Choroid plexus epithelial cell (primary cell): ENCODE results near the gene ARPIN.

Source experiments
- DNase-seq: peaks from one replicate; pipeline ENCODE4 v3.0.0-alpha.2; 2010; ENCODE audit warnings: low read depth
- H3K4me3 ChIP-seq: 2 replicates; pipeline ENCODE4 v1.5.1; 2011; ENCODE audit warnings: low read depth, mild to moderate bottlenecking, control low read depth, low read length, moderate library complexity
- CTCF ChIP-seq: conservative IDR thresholded peaks from 2 replicates; pipeline ENCODE4 v1.5.1; 2011; ENCODE audit warnings: low read depth, mild to moderate bottlenecking, control low read depth, inconsistent platforms, low read length, moderate library complexity

Gene ARPIN

GRCh38 chr15:89852342-89852995, 60.3 kb downstream of the ARPIN start:
- H3K4me3 ChIP-seq, result no peak overlapping the region
- no peak for DNase-seq
- no peak for TF ChIP-seq CTCF

GRCh38 chr15:89851673-89852341, 60.9 kb downstream of the ARPIN start:
- DNase-seq, result no peak
- no peak for TF ChIP-seq CTCF
- no peak overlapping the region for H3K4me3 ChIP-seq

GRCh38 chr15:89848970-89849292, 63.8 kb downstream of the ARPIN start:
- DNase-seq, result no peak
- H3K4me3 ChIP-seq, result no peak overlapping the region
- no peak for TF ChIP-seq CTCF

GRCh38 chr15:89847101-89847500, 65.7 kb downstream of the ARPIN start:
- DNase-seq, result no peak
- H3K4me3 ChIP-seq, result no peak overlapping the region
- no peak for TF ChIP-seq CTCF

- no peak overlapping the region for H3K4me3 ChIP-seq
- no peak for TF ChIP-seq CTCF
- DNase-seq, result peak; percentile 97
These were observed 67.4 kb downstream of the ARPIN start for GRCh38 chr15:89845305-89845893.
